DND-41 (cell line): ENCODE measurements around the gene DNAH14.

Experiments used
- ATAC-seq: fragments of 200-7000 bp; cut with Tn5 transposase; 3 replicates; pipeline ENCODE4 v1.9.1; 2021; ENCODE audit warnings: low read depth; ENCODE audit not compliant: insufficient read depth
- DNase-seq: peaks from one replicate; pipeline ENCODE4 v3.0.0-alpha.2; 2020
- H2AFZ ChIP-seq: 2 replicates; pipeline ENCODE4 v1.6.0; 2012; ENCODE audit warnings: low read depth, low read length
- H3K27ac ChIP-seq: 2 replicates; pipeline ENCODE4 v1.5.1; 2012; ENCODE audit warnings: low read length, inconsistent platforms
- H3K27me3 ChIP-seq: fragments of 200-600 bp; sonication (generic); 2 replicates; pipeline ENCODE4 v1.6.0; 2012; ENCODE audit warnings: low read length, mild to moderate bottlenecking, inconsistent platforms; ENCODE audit not compliant: insufficient read depth, poor library complexity
- H3K36me3 ChIP-seq: 2 replicates; pipeline ENCODE4 v1.5.1; 2012; ENCODE audit warnings: low read length, inconsistent platforms; ENCODE audit not compliant: insufficient read depth
- H3K4me1 ChIP-seq: 2 replicates; pipeline ENCODE4 v1.5.1; 2012; ENCODE audit warnings: mild to moderate bottlenecking, low read length; ENCODE audit not compliant: insufficient read depth
- H3K4me2 ChIP-seq: 2 replicates; pipeline ENCODE4 v1.6.0; 2012; ENCODE audit warnings: mild to moderate bottlenecking, moderate library complexity, low read length, inconsistent platforms; ENCODE audit not compliant: insufficient read depth
- H3K4me3 ChIP-seq, 2 experiments: fragments of 200-600 bp in 1 of 2; shearing (Covaris generic) in 1 of 2; 2 replicates each; pipeline ENCODE4 v1.5.1; 2012 to 2016; ENCODE audit warnings: inconsistent platforms in 2 of 2, low read length in 2 of 2, mild to moderate bottlenecking in 2 of 2, low read depth in 1 of 2, moderate library complexity in 1 of 2
- H3K79me2 ChIP-seq: 2 replicates; pipeline ENCODE4 v1.6.0; 2012; ENCODE audit warnings: low read length, inconsistent platforms; ENCODE audit not compliant: insufficient read depth
- H3K9ac ChIP-seq: 2 replicates; pipeline ENCODE4 v1.6.0; 2012; ENCODE audit warnings: low read depth, mild to moderate bottlenecking, inconsistent platforms, low read length, moderate library complexity
- H3K9me3 ChIP-seq: 2 replicates; pipeline ENCODE4 v1.5.1; 2012; ENCODE audit warnings: low read length, moderate library complexity, mild to moderate bottlenecking, inconsistent platforms; ENCODE audit not compliant: insufficient read depth, severe bottlenecking
- H4K20me1 ChIP-seq: 2 replicates; pipeline ENCODE4 v1.6.0; 2012; ENCODE audit warnings: low read length; ENCODE audit not compliant: insufficient read depth
- CTCF ChIP-seq: IDR thresholded peaks from 2 replicates; pipeline ENCODE4 v1.5.1; 2012; ENCODE audit warnings: borderline replicate concordance, low read length, moderate library complexity, mild to moderate bottlenecking; ENCODE audit not compliant: poor library complexity, severe bottlenecking; ENCODE audit errors: extremely low read depth
- EZH2 ChIP-seq: IDR thresholded peaks from 3 replicates; pipeline ENCODE4 v1.6.1; 2012; ENCODE audit warnings: borderline replicate concordance, low read depth, mild to moderate bottlenecking, moderate library complexity, low read length, inconsistent platforms; ENCODE audit not compliant: severe bottlenecking

Gene DNAH14

GRCh38 chr1:225413708-225414375 is 484.4 kb downstream of the DNAH14 start:
- no peak overlapping the region for H3K27ac ChIP-seq
- H3K4me2 ChIP-seq = no peak overlapping the region
- H3K4me1 ChIP-seq = no peaks in the 10 kb centered on the region
- H3K36me3 ChIP-seq = peaks cover 99% of the 10 kb centered on the region
- peaks cover 88% of the 10 kb centered on the region for H3K79me2 ChIP-seq
- no peak for TF ChIP-seq EZH2
- H3K9ac ChIP-seq = no peak overlapping the region
- no peaks in the 10 kb centered on the region for H3K27me3 ChIP-seq
- no peaks in the 10 kb centered on the region for H3K9me3 ChIP-seq
- peaks cover 56% of the 10 kb centered on the region for H4K20me1 ChIP-seq
- ATAC-seq (no peak), DNase-seq (no peak)
- H2AFZ ChIP-seq = no peak overlapping the region
- no peak overlapping the region for H3K4me3 ChIP-seq

- no peak overlapping the region for H3K27ac ChIP-seq
- H3K4me3 ChIP-seq = no peak overlapping the region
- DNase-seq = no peak
- no peak overlapping the region for H3K9ac ChIP-seq
- H3K4me2 ChIP-seq = no peak overlapping the region
- ATAC-seq = no peak
- no peak overlapping the region for H2AFZ ChIP-seq
- H3K79me2 ChIP-seq = peaks cover 88% of the 10 kb centered on the region
- peaks cover 99% of the 10 kb centered on the region for H3K36me3 ChIP-seq
- no peaks in the 10 kb centered on the region for H3K27me3 ChIP-seq
- no peak for TF ChIP-seq EZH2
- TF ChIP-seq CTCF = no peak
- no peaks in the 10 kb centered on the region for H3K9me3 ChIP-seq
- no peaks in the 10 kb centered on the region for H3K4me1 ChIP-seq
- peaks cover 63% of the 10 kb centered on the region for H4K20me1 ChIP-seq
Measured at GRCh38 chr1:225415307-225415706, 485.8 kb downstream of the DNAH14 start.

- Histone ChIP-seq H3K27me3 (no peaks in the 10 kb centered on the region), H3K4me3 (no peak overlapping the region), H3K9ac (no peak overlapping the region), H3K4me2 (no peak overlapping the region), H4K20me1 (peaks cover 64% of the 10 kb centered on the region), H3K27ac (no peak overlapping the region), H2AFZ (no peak overlapping the region), H3K4me1 (no peaks in the 10 kb centered on the region), H3K79me2 (peaks cover 90% of the 10 kb centered on the region), H3K36me3 (peaks cover 98% of the 10 kb centered on the region), H3K9me3 (no peaks in the 10 kb centered on the region)
- no peak for DNase-seq
- no peak for ATAC-seq
- TF ChIP-seq EZH2 (no peak), CTCF (no peak)
Measured at GRCh38 chr1:225415967-225416745, 486.7 kb downstream of the DNAH14 start.

GRCh38 chr1:225418059-225418458 is 488.6 kb downstream of the DNAH14 start:
- TF ChIP-seq CTCF (no peak), EZH2 (no peak)
- peaks cover 97% of the 10 kb centered on the region for H3K36me3 ChIP-seq
- ATAC-seq (no peak), DNase-seq (no peak)
- H3K9ac ChIP-seq = no peak overlapping the region
- peaks cover 79% of the 10 kb centered on the region for H4K20me1 ChIP-seq
- no peak overlapping the region for H3K4me3 ChIP-seq
- H3K27ac ChIP-seq = no peak overlapping the region
- peaks cover 97% of the 10 kb centered on the region for H3K79me2 ChIP-seq
- no peaks in the 10 kb centered on the region for H3K4me1 ChIP-seq
- H3K27me3 ChIP-seq = no peaks in the 10 kb centered on the region
- no peak overlapping the region for H3K4me2 ChIP-seq
- H2AFZ ChIP-seq = no peak overlapping the region
- no peaks in the 10 kb centered on the region for H3K9me3 ChIP-seq
